ENCODE measurements around the gene LINC01488. TPM values are rescaled to one million over a fixed set of nuclear protein-coding genes. Genes with fewer than 3 reads are reported as not detected.

The LINC01488 gene
- total RNA-seq, 1 donor from 2014 or later: not detected

- Histone ChIP-seq H3K4me3 (no peak overlapping the region), H3K27me3 (no peaks in the 10 kb centered on the region), H3K4me1 (peaks cover 10 to 16% of the 10 kb centered on the region in 2 donors), H3K27ac (no peak overlapping the region), H3K9me3 (no peaks in the 10 kb centered on the region), H3K36me3 (no peaks in the 10 kb centered on the region)
- no peak for DNase-seq (ENCODE audit: low spot score in 2 of 2)
- no peak for TF ChIP-seq CTCF (IDR thresholded peaks at IDR 0.05)
- intact Hi-C loops (cut with DNase I): no loop called here
Measured at GRCh38 chr11:69501121-69501489, 19.6 kb downstream of the LINC01488 start.

- no peak for TF ChIP-seq CTCF (IDR thresholded peaks at IDR 0.05)
- intact Hi-C loops (cut with DNase I): no loop called here
- Histone ChIP-seq H3K27me3 (no peaks in the 10 kb centered on the region), H3K4me3 (no peak overlapping the region), H3K4me1 (peaks cover 5 to 6% of the 10 kb centered on the region in 2 donors), H3K36me3 (no peaks in the 10 kb centered on the region), H3K27ac (no peak overlapping the region), H3K9me3 (no peaks in the 10 kb centered on the region)
- DNase-seq (ENCODE audit: low spot score in 2 of 2): no peak
Measured at GRCh38 chr11:69501891-69502860, 20.7 kb downstream of the LINC01488 start.

GRCh38 chr11:69504127-69504526, 22.7 kb downstream of the LINC01488 start:
- DNase-seq (ENCODE audit: low spot score in 2 of 2): no peak
- H3K36me3 ChIP-seq: no peaks in the 10 kb centered on the region
- no peak for TF ChIP-seq CTCF (IDR thresholded peaks at IDR 0.05)
- H3K27me3 ChIP-seq: no peaks in the 10 kb centered on the region
- intact Hi-C loops (cut with DNase I): no loop called here
- no peak overlapping the region for H3K27ac ChIP-seq
- H3K4me1 ChIP-seq: no peaks in the 10 kb centered on the region
- no peak overlapping the region for H3K4me3 ChIP-seq
- H3K9me3 ChIP-seq: no peaks in the 10 kb centered on the region

GRCh38 chr11:69504576-69505335, 23.3 kb downstream of the LINC01488 start:
- Histone ChIP-seq H3K27ac (no peak overlapping the region), H3K36me3 (no peaks in the 10 kb centered on the region), H3K27me3 (no peaks in the 10 kb centered on the region), H3K4me3 (no peak overlapping the region), H3K4me1 (no peaks in the 10 kb centered on the region), H3K9me3 (no peaks in the 10 kb centered on the region)
- intact Hi-C loops (cut with DNase I): no loop called here
- DNase-seq (ENCODE audit: low spot score in 2 of 2): no peak
- no peak for TF ChIP-seq CTCF (IDR thresholded peaks at IDR 0.05)

- intact Hi-C loops (cut with DNase I): no loop called here
- no peaks in the 10 kb centered on the region for H3K4me1 ChIP-seq
- no peak overlapping the region for H3K27ac ChIP-seq
- no peak for DNase-seq (ENCODE audit: low spot score in 2 of 2)
- H3K9me3 ChIP-seq: no peaks in the 10 kb centered on the region
- H3K4me3 ChIP-seq: no peak overlapping the region
- no peaks in the 10 kb centered on the region for H3K36me3 ChIP-seq
- TF ChIP-seq CTCF (IDR thresholded peaks at IDR 0.05): no peak
- no peaks in the 10 kb centered on the region for H3K27me3 ChIP-seq
Measured at GRCh38 chr11:69508974-69509373, 27.5 kb downstream of the LINC01488 start.

Data from ascending aorta (tissue), 2 donors.